ENCODE measurements around the gene SRGN.

DNA sequence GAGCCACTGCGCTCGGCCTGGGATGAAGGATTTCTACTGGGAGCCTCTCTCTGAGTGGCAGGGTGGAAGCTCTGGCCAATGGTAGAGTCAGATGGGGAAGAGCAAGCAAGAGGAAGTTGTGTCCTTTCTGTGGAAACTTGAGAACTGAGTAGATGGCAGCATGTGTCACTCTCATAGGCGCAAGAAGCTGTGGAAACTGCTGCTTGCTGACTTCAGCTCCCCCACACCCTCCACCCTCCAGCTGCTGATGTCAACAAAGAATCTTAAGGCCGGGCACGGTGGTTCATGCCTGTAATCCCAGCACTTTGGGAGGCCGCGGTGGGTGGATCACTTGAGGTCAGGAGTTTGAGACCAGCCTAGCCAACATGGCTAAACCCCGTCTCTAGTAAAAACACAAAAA, 39.8 kb upstream of the SRGN start:
- TF ChIP-seq, protein P1, sequence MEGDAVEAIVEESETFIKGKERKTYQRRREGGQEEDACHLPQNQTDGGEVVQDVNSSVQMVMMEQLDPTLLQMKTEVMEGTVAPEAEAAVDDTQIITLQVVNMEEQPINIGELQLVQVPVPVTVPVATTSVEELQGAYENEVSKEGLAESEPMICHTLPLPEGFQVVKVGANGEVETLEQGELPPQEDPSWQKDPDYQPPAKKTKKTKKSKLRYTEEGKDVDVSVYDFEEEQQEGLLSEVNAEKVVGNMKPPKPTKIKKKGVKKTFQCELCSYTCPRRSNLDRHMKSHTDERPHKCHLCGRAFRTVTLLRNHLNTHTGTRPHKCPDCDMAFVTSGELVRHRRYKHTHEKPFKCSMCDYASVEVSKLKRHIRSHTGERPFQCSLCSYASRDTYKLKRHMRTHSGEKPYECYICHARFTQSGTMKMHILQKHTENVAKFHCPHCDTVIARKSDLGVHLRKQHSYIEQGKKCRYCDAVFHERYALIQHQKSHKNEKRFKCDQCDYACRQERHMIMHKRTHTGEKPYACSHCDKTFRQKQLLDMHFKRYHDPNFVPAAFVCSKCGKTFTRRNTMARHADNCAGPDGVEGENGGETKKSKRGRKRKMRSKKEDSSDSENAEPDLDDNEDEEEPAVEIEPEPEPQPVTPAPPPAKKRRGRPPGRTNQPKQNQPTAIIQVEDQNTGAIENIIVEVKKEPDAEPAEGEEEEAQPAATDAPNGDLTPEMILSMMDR (IDR thresholded peaks at IDR 0.05) = no peak
- no peak for TF ChIP-seq POLR2A (IDR thresholded peaks at IDR 0.05)

Data from heart left ventricle (tissue), 13 donors.